Measurements from ENCODE around the gene PAK4.

- TF ChIP-seq CTCF (IDR thresholded peaks at IDR 0.05; ENCODE audit: poor library complexity) (no peak), EZH2 (IDR thresholded peaks at IDR 0.05; ENCODE audit: borderline replicate concordance) (no peak)
Observed at GRCh38 chr19:39172700-39173501, 47.3 kb downstream of the PAK4 start.
